ENCODE results near the gene MCC.

MCC gene

GRCh38 chr5:113071401-113071800 lies 416.9 kb downstream of the MCC start:
- TF ChIP-seq L3MBTL2 (conservative IDR thresholded peaks at IDR 0.05) (no peak), SUZ12 (IDR thresholded peaks at IDR 0.05) (no peak), BHLHE40 (IDR thresholded peaks at IDR 0.05; ENCODE audit: borderline replicate concordance) (no peak), FOXK2 (IDR thresholded peaks at IDR 0.05) (no peak)
- POLR2A ChIA-PET: no interaction called here
- DNase-seq (ENCODE audit: extremely low spot score): no peak
- CTCF ChIA-PET: no interaction called here

GRCh38 chr5:113070901-113071300 lies 417.4 kb downstream of the MCC start:
- ChIA-PET CTCF (no interaction called here), POLR2A (no interaction called here)
- DNase-seq (ENCODE audit: extremely low spot score): no peak
- TF ChIP-seq NFRKB (IDR thresholded peaks at IDR 0.05): no peak
- no peak for TF ChIP-seq BHLHE40 (IDR thresholded peaks at IDR 0.05; ENCODE audit: borderline replicate concordance)
- TF ChIP-seq FOXM1 (IDR thresholded peaks at IDR 0.05; ENCODE audit: borderline replicate concordance): no peak
- no peak for TF ChIP-seq TARDBP (IDR thresholded peaks at IDR 0.05)
- TF ChIP-seq FOXA1 (IDR thresholded peaks at IDR 0.05): no peak
- TF ChIP-seq ARNT (IDR thresholded peaks at IDR 0.05): no peak
- TF ChIP-seq L3MBTL2 (conservative IDR thresholded peaks at IDR 0.05): no peak
- TF ChIP-seq FOXK2 (IDR thresholded peaks at IDR 0.05): no peak
- no peak for TF ChIP-seq PKNOX1 (IDR thresholded peaks at IDR 0.05)
- no peak for TF ChIP-seq LEF1 (IDR thresholded peaks at IDR 0.05; ENCODE audit: borderline replicate concordance)
- TF ChIP-seq SP1 (IDR thresholded peaks at IDR 0.05): no peak
- no peak for TF ChIP-seq CTBP1 (IDR thresholded peaks at IDR 0.05; ENCODE audit: borderline replicate concordance)
- no peak for TF ChIP-seq ZNF384 (IDR thresholded peaks at IDR 0.05)
- TF ChIP-seq HDGF (IDR thresholded peaks at IDR 0.05; ENCODE audit: borderline replicate concordance): no peak
- TF ChIP-seq SUZ12 (IDR thresholded peaks at IDR 0.05): no peak
- no peak for TF ChIP-seq ELF4 (IDR thresholded peaks at IDR 0.05)

- DNase-seq (ENCODE audit: extremely low spot score): no peak
- ChIA-PET POLR2A (no interaction called here), CTCF (interaction anchor here (0.6 to 0.7 kb wide), 3 partner anchors 9 to 538 kb away, joined by 3 to 7 read pairs (median 3); no protein-coding TSS in a partner anchor)
- TF ChIP-seq LEF1 (IDR thresholded peaks at IDR 0.05; ENCODE audit: borderline replicate concordance): no peak
- no peak for TF ChIP-seq CTBP1 (IDR thresholded peaks at IDR 0.05; ENCODE audit: borderline replicate concordance)
- TF ChIP-seq HDGF (IDR thresholded peaks at IDR 0.05; ENCODE audit: borderline replicate concordance): no peak
- no peak for TF ChIP-seq ARNT (IDR thresholded peaks at IDR 0.05)
- no peak for TF ChIP-seq FOXA1 (IDR thresholded peaks at IDR 0.05)
Measured at GRCh38 chr5:113068559-113068958, 419.7 kb downstream of the MCC start.

- ChIA-PET CTCF (interaction anchor here (0.7 kb wide), 1 partner anchor 9 kb away, joined by 7 read pairs; no protein-coding TSS in a partner anchor), POLR2A (no interaction called here)
- no peak for TF ChIP-seq SUZ12 (IDR thresholded peaks at IDR 0.05)
- no peak for TF ChIP-seq HDGF (IDR thresholded peaks at IDR 0.05; ENCODE audit: borderline replicate concordance)
- TF ChIP-seq BHLHE40 (IDR thresholded peaks at IDR 0.05; ENCODE audit: borderline replicate concordance): no peak
- TF ChIP-seq SP1 (IDR thresholded peaks at IDR 0.05): no peak
- no peak for TF ChIP-seq FOXM1 (IDR thresholded peaks at IDR 0.05; ENCODE audit: borderline replicate concordance)
- TF ChIP-seq ARNT (IDR thresholded peaks at IDR 0.05): no peak
- no peak for TF ChIP-seq TARDBP (IDR thresholded peaks at IDR 0.05)
- no peak for TF ChIP-seq ELF4 (IDR thresholded peaks at IDR 0.05)
- DNase-seq (ENCODE audit: extremely low spot score): no peak
Measured at GRCh38 chr5:113067635-113068344, 420.5 kb downstream of the MCC start.

GRCh38 chr5:113065626-113066025 lies 422.6 kb downstream of the MCC start:
- DNase-seq (ENCODE audit: extremely low spot score): no peak
- ChIA-PET POLR2A (no interaction called here), CTCF (no interaction called here)
- no peak for TF ChIP-seq CTBP1 (IDR thresholded peaks at IDR 0.05; ENCODE audit: borderline replicate concordance)
- no peak for TF ChIP-seq FOXK2 (IDR thresholded peaks at IDR 0.05)
- TF ChIP-seq ZNF384 (IDR thresholded peaks at IDR 0.05): no peak
- no peak for TF ChIP-seq TARDBP (IDR thresholded peaks at IDR 0.05)

GRCh38 chr5:113064806-113065205 lies 423.4 kb downstream of the MCC start:
- no peak for DNase-seq (ENCODE audit: extremely low spot score)
- TF ChIP-seq FOXA1 (IDR thresholded peaks at IDR 0.05) (no peak), ELF4 (IDR thresholded peaks at IDR 0.05) (no peak), ARNT (IDR thresholded peaks at IDR 0.05) (no peak), FOXM1 (IDR thresholded peaks at IDR 0.05; ENCODE audit: borderline replicate concordance) (no peak), ZNF384 (IDR thresholded peaks at IDR 0.05) (no peak), L3MBTL2 (conservative IDR thresholded peaks at IDR 0.05) (no peak), SUZ12 (IDR thresholded peaks at IDR 0.05) (no peak), FOXK2 (IDR thresholded peaks at IDR 0.05) (no peak), BHLHE40 (IDR thresholded peaks at IDR 0.05; ENCODE audit: borderline replicate concordance) (no peak), SP1 (IDR thresholded peaks at IDR 0.05) (no peak), HDGF (IDR thresholded peaks at IDR 0.05; ENCODE audit: borderline replicate concordance) (no peak), CTBP1 (IDR thresholded peaks at IDR 0.05; ENCODE audit: borderline replicate concordance) (no peak), TARDBP (IDR thresholded peaks at IDR 0.05) (no peak), PKNOX1 (IDR thresholded peaks at IDR 0.05) (no peak)
- ChIA-PET CTCF (no interaction called here), POLR2A (no interaction called here)

GRCh38 chr5:113063927-113064326 lies 424.3 kb downstream of the MCC start:
- TF ChIP-seq FOXK2 (IDR thresholded peaks at IDR 0.05): no peak
- TF ChIP-seq L3MBTL2 (conservative IDR thresholded peaks at IDR 0.05): no peak
- no peak for TF ChIP-seq FOXM1 (IDR thresholded peaks at IDR 0.05; ENCODE audit: borderline replicate concordance)
- TF ChIP-seq TARDBP (IDR thresholded peaks at IDR 0.05): no peak
- TF ChIP-seq ARNT (IDR thresholded peaks at IDR 0.05): no peak
- TF ChIP-seq BHLHE40 (IDR thresholded peaks at IDR 0.05; ENCODE audit: borderline replicate concordance): no peak
- no peak for TF ChIP-seq PKNOX1 (IDR thresholded peaks at IDR 0.05)
- no peak for TF ChIP-seq SP1 (IDR thresholded peaks at IDR 0.05)
- TF ChIP-seq SUZ12 (IDR thresholded peaks at IDR 0.05): no peak
- TF ChIP-seq HDGF (IDR thresholded peaks at IDR 0.05; ENCODE audit: borderline replicate concordance): no peak
- no peak for TF ChIP-seq FOXA1 (IDR thresholded peaks at IDR 0.05)
- no peak for TF ChIP-seq ELF4 (IDR thresholded peaks at IDR 0.05)
- no peak for TF ChIP-seq NFRKB (IDR thresholded peaks at IDR 0.05)
- no peak for TF ChIP-seq LEF1 (IDR thresholded peaks at IDR 0.05; ENCODE audit: borderline replicate concordance)
- TF ChIP-seq ZNF384 (IDR thresholded peaks at IDR 0.05): no peak
- TF ChIP-seq CTBP1 (IDR thresholded peaks at IDR 0.05; ENCODE audit: borderline replicate concordance): no peak
- ChIA-PET POLR2A (no interaction called here), CTCF (no interaction called here)
- no peak for DNase-seq (ENCODE audit: extremely low spot score)
